ENCODE results near the gene CKAP5.

DNA sequence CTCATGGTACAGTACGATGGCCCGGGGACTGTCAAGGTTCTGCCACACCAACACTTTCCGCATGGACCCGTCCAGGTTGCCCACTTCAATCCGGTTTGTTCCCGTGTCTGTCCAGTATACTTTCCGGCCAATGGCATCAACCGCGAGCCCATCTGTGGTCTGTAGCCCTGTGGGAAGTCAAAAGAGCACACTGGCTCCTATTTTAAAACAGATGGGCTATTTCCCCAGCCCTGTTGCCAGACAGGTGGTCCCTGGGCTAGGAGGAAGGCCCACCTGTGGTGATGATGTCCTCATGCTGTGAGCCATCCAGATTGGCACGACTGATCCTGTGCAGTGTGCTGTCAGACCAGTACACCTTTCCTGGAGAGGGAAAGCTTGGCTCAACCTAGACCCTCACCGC lies 30.4 kb upstream of the CKAP5 start:
- TF ChIP-seq POLR2AphosphoS5 (IDR thresholded peaks at IDR 0.05) (no peak), CTCF (IDR thresholded peaks at IDR 0.05) (no peak), POLR2A (IDR thresholded peaks at IDR 0.05) (no peak)

Measured in suprapubic skin (tissue), 4 donors.